OCI-LY7 (cell line): ENCODE data around the gene MESD.

Experiments used
- CTCF ChIP-seq: fragments of 200-600 bp; sonication (generic); conservative IDR thresholded peaks from 2 replicates; pipeline ENCODE4 v1.5.1; 2014; ENCODE audit warnings: mild to moderate bottlenecking, antibody characterized with exemption, low read length, moderate library complexity, mixed read lengths
- EZH2phosphoT487 ChIP-seq: fragments of 200-600 bp; sonication (generic); IDR thresholded peaks from 2 replicates; pipeline ENCODE4 v1.6.1; 2018; ENCODE audit warnings: low read depth, borderline replicate concordance, mild to moderate bottlenecking, mixed run types, antibody characterized with exemption, low read length, moderate library complexity, mixed read lengths

- TF ChIP-seq CTCF (no peak), EZH2phosphoT487 (no peak)
Observed at GRCh38 chr15:80898040-80898439, 91.6 kb downstream of the MESD start.
